Embryonic facial prominence (tissue), 1 donor: ENCODE results near the gene SLX4IP.

Source experiments
- DNase-seq: peaks from one replicate; pipeline ENCODE4 v3.0.0-alpha.2; 2016; ENCODE audit errors: extremely low spot score

SLX4IP gene

GRCh38 chr20:10648651-10649050 lies 213.5 kb downstream of the SLX4IP start:
- no peak for DNase-seq

GRCh38 chr20:10649080-10649796 lies 214.1 kb downstream of the SLX4IP start:
- no peak for DNase-seq

- DNase-seq = no peak
Observed at GRCh38 chr20:10649797-10650160, 214.7 kb downstream of the SLX4IP start.

- no peak for DNase-seq
Observed at GRCh38 chr20:10651227-10651990, 216.3 kb downstream of the SLX4IP start.

GRCh38 chr20:10652185-10652584 lies 217.1 kb downstream of the SLX4IP start:
- no peak for DNase-seq

GRCh38 chr20:10652660-10653261 lies 217.7 kb downstream of the SLX4IP start:
- no peak for DNase-seq

- no peak for DNase-seq
Observed at GRCh38 chr20:10653599-10654249, 218.6 kb downstream of the SLX4IP start.

GRCh38 chr20:10654250-10654610 lies 219.1 kb downstream of the SLX4IP start:
- no peak for DNase-seq

GRCh38 chr20:10654630-10655029 lies 219.5 kb downstream of the SLX4IP start:
- no peak for DNase-seq

- DNase-seq = no peak
Observed at GRCh38 chr20:10655720-10656669, 220.9 kb downstream of the SLX4IP start.

- DNase-seq = no peak
Observed at GRCh38 chr20:10657453-10657852, 222.3 kb downstream of the SLX4IP start.

GRCh38 chr20:10658051-10658823 lies 223.1 kb downstream of the SLX4IP start:
- DNase-seq = no peak

- DNase-seq = no peak
Observed at GRCh38 chr20:10658876-10659632, 223.9 kb downstream of the SLX4IP start.

GRCh38 chr20:10659651-10660601 lies 224.8 kb downstream of the SLX4IP start:
- DNase-seq = no peak

GRCh38 chr20:10660661-10661060 lies 225.6 kb downstream of the SLX4IP start:
- DNase-seq = no peak

- no peak for DNase-seq
Observed at GRCh38 chr20:10661261-10661660, 226.2 kb downstream of the SLX4IP start.

GRCh38 chr20:10662151-10662550 lies 227.0 kb downstream of the SLX4IP start:
- no peak for DNase-seq

GRCh38 chr20:10662661-10663458 lies 227.8 kb downstream of the SLX4IP start:
- no peak for DNase-seq
